Renal pelvis (tissue), 4 donors: Measurements from ENCODE around the gene ADCY5. TPM values are rescaled to one million over a fixed set of nuclear protein-coding genes. Genes with fewer than 3 reads are reported as not detected.

Experiments used
- DNase-seq: peaks from one replicate; pipeline ENCODE4 v3.0.0-alpha.2; 2013
- polyA plus RNA-seq, 3 donors: library from polyadenylated mRNA; unstranded; fragments of 120-200 nt; gene quantifications; one replicate each; pipeline ENCODE4 v1.2.1, GENCODE V29; 2013; ENCODE audit not compliant: insufficient read length in 3 of 3

ADCY5 gene
- polyA plus RNA-seq, 3 donors: 11.2 to 13.4 (median 12.6) TPM

DNA sequence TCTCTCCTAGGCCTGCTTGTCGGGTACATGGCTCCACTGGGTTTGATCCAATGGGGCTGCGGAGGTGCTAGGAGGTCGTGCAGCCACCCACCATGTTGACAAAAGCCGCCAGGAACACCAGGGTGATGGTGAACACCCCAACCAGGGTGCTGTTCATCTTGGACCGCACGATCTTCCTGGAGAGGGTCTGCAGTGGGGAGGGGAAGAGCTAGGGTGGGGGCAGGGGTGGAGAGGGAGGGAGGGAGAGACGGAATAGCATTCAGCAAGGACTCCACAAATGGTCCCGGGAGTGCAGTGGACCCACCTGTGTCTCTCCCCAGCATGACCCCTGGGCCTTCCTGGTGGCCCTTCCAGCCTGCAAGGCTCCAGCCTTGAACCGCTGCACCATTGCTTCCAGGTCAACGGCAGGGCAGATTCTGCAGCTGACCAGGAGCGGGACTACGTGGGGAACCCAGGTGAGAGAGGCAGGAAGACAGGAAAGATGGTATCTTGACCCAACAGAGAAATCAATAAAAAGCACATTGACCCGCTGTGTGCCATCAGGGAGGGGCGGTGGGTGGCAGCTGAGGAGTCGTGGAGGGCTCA lies 144.8 kb downstream of the ADCY5 start:
- no peak for DNase-seq

DNA sequence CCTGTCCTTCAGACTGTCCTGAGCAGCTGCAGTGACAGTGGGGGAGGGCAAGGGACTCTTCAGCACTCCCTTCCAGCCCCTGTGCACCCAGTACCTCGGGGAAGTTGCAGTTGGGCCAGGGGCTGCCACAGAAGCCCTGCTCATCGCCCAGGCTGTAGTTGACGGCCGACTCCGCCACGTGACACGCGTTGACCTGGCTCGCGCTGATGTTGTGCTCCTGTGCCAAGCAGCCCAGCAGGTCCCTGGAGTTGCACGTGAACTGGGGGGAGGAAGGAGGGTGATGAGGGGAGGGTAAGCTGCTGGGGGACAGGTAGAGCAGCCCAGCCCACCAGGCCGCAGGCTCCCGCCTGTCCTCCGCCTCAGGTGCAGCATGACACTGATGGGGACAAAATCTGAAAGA lies 145.9 kb downstream of the ADCY5 start:
- no peak for DNase-seq

DNA sequence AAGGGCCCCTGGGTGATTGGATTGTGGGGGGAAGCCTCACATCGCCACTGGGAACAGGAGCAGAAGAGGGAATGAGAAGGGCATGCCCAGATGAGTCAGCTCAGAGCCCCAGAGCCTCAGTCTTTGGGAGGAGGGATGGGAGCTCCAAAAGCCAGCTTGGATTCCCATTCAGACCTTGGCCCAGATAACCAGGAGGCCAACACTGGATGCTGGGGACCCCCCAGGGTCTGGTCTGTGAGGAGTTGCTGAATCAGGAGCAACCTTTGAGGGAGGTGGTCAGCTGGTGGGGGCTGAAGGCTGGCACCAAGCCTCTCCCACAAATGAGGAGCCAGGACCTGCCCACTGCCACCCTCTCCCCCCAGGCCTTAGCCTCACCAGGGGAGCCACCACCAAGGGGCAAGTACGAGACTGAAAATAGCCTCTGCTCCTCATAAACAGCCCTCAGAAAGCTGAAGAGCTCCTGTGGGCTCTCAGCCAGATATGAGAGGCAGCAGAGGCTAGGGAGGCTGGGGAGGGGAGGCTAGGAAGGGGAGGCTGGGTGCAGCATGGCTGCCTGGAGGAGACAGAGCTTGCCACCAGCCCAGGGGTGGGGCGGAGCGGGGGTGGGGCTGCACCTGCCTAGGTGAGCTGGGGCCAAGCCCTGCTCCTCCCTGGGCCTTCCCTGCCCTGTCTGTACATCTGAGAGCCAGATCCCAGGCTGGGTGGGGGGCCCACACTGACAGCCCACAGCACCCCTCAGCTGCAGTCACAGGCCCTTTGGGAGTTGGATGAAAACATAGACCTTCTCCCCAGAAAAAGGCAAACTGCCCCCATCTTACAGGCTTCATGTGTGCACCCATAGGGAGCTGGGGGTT lies 147.3 kb downstream of the ADCY5 start:
- no peak for DNase-seq

DNA sequence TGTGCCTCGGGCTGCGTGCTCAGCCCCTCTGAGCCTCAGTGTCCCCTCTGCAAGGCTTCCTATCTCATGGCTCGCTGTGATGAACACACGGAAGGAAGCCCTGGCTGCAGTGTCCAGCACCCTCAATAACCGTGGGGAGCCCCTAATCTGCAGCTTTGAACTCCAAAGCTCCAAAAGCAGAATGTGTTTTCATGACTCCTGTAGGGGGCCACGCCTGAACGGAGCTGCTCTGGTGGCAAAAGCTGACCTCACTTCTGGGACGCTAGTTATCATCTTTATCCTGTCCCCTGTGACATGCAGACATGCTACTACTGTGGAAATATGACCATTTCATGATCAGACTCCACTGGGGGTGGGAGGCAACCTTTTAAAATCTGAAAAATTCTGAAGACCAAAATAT lies 148.3 kb downstream of the ADCY5 start:
- DNase-seq: no peak

DNA sequence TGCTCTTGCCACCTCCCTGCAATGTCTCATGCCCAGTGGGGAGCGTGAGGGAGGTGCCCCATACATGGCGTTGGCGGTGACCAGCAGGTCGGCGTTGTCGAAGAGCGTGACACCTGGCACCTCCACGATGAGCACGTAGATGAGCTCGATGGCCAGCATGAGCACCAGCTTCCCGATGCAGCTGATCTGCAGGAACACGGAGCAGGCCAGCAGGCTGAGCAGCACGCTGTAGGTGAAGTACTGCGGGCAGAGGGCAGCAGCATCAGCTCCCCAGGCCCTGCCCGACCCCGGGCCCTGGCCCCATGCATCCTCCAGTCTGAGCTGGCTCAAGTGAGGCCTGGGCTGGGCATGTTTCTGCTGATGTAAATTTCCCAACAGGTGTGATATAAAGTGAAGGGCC lies 148.8 kb downstream of the ADCY5 start:
- DNase-seq: no peak

DNA sequence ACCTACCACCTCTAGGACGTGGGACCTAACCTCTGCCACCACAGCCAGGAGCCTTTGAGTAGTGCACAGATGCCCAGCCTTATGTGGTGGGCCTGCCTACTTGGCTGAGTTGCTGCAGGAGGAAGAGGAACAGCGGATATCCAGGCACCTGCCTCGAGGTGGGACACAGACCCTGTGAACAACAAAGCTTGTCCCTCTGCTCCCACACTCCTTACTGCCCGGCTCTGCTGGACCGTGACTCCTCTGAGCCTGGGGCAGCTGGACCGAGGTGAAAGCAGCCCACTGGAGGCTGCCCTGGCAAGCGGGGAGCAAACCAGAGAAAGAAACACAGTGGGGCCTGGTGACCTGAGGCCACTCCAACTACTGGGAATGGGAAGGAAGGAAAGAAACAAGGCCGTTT lies 149.3 kb downstream of the ADCY5 start:
- DNase-seq: no peak

DNA sequence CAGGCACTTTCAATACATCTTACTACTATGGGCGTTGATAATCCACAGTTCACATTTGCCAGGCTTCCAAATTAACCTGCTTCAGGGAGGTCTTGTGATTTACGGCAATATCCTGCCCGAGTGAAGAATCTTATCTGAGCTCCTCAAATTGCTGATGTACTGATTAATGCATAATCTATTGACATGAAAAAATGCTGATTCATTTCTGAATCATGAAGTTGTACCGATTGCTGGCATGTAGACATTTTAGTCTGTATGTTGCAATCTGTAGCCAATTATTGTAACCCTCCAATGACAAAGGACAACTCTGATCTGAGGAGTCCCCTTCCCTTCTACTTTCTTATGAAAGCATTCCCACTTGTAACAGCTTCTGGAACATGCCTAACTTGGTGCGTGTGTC lies 150.0 kb downstream of the ADCY5 start:
- no peak for DNase-seq

DNA sequence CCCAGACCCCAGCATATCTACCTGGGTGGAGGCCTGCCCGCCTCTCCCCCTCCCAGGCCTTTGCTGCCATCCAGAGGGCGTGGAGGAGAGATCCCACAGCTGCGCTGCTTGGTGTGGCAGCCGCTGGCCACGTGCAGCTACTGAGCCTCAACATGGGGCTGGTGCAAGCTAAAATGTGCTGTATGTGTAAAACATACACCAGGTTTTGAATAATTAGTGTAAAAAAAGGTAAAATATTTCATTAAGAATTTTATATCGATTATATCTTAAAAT lies 151.3 kb downstream of the ADCY5 start:
- no peak for DNase-seq

DNA sequence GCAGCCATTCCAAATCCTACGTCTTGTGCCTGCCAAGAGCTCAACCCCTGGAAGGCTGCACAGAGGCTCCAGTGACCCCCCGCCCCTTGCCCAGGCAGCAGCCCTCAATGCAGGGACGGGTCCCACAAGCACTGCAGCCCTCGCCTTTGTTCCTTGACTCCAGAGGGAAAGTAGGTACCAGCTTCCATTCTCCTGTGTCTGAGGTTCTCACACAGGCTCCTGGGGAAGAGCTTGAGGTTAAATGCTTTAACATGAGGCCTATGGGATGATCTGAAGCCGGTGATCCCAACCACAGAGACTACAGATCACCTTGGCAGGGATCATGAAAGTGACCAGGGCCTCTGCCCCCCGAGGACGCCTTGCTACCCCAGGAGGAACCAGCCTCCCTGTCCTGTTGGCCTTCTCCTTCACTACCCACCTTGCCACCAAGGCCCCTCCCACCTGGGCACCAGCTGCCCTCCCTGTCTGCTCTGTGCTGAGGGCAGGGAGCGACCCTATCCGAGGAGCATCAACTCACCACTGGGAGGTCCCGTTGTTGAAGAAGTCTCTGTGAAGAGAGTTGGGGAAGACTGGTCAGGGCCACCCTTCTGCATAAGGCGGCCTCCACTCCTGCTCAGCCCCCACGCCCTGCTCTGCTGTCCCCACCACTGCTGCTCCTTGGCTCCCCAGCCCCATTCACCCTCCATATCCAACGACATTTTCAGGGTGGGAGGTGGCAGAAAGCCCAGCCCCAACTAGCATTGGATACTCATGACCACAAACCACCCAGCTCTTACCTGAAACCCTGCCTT lies 151.9 kb downstream of the ADCY5 start:
- no peak for DNase-seq

DNA sequence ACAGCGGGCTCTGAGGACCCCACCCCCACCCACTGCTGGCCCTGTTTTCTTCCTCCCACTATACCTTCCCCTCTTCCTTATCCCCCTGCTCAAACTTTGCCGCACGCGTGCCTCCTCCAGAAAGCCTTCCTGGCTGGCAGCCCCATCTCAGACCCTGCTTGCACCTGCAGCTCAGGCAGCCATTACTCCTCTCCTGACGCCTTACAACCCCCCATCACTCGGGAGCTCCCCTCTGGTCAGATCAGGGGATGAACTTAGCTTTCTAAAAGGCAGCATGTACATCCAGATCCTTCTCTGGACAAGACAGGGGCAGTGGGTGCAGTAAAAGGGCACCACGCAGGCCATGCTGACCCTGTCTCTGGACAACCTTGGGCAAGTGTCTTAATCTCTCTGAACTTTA lies 152.6 kb downstream of the ADCY5 start:
- DNase-seq: no peak

DNA sequence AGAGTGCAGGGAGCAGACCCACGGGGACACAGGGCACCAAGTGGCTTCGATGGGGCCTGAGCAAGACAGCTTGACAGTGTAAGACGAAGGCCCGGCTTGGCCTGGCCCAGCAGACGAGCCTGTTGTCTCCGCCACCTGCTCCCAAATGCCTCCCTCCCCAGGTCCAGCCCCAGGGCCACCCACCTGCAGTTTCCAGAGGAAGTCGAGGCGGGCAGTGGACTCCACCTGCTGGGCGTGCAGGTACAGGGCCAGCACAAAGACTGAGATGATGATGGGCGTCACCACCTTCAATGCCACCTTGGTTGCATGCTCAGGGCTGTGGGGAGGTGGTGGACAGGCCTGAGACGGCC lies 153.0 kb downstream of the ADCY5 start:
- no peak for DNase-seq

DNA sequence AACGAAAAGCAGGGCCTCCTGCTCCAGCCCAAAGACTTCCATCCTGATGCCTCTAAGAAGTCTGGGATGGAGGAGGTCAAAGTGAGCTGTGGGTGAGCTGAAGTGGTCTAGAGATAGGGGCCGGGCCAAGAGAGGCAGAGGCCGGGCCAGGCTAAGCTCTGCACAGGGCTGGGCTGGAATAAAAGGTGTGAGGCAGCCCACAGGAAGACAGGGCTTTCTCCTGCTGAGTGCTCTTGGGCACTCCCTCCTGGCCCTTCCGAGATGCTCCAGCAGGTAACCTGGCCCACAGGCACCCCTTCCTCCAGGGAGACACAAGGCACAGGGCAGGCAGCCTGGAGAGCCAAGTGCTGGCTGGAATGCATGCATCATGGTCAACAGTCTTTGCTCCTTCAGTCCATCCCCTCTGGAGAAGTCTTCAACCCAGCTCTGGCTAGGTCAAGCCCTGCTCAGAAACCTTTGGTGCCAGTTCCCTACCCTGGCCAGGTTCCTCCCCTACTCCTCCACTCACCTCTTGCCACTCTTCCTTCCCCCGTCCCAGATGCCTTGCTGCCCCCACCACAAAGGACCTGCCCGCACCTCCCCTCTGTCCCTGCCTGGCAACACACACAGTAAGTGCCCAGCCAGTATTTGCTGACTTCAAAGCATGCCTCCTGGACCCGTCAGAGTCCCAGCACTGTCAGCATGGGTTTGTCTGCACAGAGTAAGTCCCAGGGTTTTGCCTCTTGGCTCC lies 153.6 kb downstream of the ADCY5 start:
- no peak for DNase-seq

DNA sequence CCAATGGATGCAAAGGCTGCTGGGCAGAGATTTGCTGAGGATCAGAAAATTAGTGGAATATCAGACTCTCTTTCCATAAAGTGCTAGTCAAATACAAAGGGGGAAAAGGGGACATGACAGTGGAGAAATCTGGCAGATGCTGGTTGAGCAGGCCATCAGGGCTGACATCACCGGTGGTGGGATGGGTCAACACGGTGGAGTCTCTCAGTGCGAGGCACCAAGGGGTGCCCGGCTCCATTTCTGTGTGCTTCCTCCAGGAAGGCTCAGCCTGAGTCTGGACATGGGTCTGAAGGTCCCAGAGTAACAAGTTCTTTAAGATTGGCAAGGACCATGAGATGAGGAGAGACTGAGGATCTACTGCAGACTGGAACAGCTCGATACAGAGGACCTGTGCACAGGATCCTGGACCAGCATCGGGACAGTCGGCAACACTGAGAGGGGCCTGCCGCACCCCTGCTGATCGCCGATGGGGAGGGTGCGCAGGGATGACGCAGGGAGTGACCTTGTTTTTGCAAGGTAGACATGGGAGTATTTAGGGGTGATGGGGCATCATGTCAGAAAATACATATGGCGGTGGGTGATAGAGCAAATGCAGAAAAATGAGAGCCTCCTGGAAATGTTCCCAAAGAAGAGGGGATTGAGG lies 154.5 kb downstream of the ADCY5 start:
- no peak for DNase-seq

DNA sequence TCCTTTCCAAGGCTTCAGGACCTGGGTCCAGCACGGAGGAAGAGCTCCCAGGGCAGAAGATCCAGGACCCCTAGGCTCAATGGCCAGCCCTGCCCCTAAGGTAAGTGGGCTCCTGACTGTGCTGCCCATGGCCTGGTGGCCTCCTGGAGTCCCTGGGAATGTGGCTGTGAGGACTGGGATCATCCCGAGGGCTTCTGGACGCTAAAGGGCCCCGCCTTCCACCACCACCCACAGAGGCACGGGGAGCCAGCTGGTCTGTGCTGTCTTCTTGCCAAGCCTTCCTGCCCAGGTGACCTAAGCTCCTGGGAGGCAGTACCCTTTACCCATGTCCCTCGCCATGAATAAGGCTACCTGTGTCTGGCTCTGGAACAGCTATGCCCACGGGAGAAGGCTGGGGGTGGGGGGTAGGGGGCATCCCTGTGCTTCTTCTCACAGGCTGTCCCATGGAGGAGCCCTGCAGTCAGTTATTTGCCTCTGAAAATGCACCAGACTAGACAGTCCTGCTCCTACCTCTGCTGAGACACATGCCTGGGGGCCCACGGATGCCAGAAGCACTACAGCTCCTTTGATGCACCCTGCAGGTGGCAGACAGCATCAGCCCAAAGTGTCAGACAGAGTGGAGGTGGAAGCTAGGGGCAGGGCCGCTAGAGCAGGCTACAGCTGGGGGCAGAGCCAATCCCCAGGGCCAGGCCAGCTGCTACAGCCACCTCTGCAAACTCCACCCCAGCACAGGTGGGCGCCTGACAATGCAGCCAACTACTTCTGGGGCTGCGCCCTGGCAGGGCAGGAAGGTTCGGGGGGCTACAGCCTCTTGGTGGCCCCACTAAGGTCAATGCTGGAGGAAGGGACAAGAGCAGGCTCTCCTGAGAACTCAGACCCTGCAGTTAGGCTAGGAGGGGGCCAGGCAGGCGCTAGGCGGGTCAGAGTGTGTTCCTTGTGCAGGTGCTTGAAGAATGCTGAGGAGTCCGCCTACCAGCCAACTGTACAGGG lies 156.3 kb downstream of the ADCY5 start:
- DNase-seq: no peak

DNA sequence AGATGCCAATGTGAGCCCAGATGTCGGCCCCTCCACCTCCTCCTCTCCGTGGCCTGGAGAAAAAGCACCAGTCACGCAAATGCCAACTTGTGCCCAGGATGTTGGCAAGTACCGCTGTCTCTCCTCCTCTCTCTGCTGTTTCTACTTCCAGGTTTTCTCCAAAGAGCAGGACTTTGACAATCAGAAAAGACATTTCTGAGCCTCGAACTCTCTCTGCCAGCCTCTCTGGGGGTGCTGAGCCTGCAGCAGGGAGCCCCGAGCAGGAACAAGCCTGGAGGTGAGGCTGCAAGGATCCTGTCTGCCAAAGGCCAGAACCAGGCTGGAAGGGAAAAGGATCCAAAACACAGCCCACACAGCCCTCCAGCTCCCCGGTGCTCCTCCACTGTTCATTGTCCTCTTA lies 157.5 kb downstream of the ADCY5 start:
- DNase-seq: no peak

DNA sequence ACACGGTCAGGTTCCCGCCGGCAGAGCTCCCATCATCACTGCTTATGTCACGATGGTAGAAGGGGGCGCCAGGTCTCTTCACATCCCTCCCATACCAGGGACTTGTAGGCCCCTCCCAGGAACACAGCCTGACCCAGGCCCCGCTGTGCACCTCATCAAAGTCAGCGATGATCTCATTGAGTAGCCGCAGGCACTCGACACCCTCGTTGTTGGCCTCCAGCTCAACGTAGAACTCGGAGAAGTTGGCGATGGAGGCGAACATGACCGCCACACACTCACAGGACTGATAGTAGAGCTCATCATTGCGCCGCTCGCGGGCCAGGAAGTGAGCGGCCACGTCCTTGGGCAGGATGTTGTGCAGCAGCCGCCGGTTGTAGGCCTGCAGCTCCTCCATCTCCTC lies 157.9 kb downstream of the ADCY5 start:
- DNase-seq: no peak

DNA sequence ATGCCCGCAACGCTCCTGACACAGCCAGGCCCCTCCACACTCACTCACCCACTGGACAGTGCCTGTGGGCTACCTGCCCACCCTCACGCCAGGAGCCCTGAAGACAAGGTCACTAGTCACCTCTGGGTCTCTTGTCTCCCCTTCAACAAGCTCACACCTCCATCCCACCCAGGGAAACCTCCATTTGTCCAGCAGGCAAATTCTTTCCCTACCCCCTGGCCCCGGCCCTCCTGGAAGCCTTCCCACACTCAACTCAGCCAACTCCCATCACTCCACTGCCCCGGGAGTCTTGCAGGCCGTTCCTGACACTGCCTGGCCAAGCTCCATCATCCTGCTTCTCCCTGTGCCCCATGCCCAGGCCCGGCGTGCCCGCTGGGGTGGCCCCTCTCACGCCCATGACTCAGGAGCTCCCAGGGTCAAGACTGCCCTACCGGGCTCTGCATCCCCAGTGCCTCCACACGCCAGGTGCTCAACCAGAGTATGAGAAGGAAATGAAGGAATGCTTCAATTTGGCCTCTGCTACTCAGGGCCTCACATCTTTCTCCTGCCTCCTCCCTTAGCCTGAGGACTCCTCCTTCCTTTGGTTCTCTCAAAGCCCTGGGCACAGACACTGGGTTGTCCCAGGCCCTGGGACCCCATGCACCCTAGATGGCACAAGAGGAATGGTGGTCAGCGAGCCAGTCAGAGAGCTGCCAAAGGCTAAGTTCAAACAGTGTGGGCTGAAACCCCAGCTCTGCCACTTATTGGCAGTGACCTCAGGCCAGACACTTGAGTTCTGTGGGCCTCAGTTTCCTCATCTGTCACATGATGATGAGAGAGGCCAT lies 158.6 kb downstream of the ADCY5 start:
- no peak for DNase-seq

DNA sequence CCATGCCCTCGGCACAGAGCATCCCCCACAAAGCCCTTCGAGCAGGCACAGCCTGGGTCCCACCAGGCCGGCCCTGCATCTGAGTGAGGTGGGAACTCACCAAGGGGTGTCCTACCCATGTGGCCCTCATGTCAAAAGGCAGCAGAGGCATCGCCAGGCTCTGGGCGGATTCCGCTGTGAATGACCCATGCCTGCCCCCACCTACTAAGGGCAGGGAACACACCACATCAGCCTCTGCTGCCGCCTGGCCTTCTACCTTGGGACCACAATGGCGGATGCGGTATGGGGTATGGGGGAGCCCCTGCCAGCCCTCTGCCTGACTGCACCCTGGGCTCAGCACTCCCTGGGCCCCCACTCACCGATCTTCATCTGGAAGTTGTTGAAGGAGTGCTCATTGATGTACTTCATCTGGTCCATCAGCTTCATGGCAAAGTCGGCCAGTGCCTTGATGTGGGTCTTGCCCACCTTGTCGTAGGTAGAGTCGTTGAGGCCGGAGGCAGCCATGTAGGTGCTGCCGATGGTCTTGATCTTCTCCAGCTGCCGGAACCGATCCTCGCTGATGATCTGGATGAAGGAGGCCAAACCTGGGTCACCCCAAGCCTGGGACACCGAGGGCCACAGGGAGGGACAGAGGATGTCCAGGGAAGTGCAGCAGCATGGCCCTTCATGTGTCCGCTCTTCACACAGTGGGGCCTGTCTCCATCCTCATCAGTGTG lies 159.3 kb downstream of the ADCY5 start:
- DNase-seq: no peak

DNA sequence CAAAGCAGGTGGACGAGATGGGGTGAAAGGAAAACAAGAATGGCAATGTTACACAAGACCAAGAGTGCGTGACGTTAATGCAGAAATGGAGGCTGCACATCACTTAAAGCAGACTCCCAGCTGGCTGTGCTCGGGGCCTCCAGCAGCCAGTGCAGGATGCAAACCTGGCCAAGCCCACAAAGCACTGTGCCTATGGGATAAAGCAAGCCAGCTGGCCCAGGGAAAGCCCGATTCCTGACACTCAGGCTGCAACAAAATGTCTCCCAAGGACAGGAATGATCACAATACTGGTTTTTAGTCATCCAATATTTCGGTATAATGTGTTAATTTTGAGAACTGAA lies 161.0 kb downstream of the ADCY5 start:
- DNase-seq: no peak
